A549 (cell line): ENCODE measurements around the gene MYH7B.

ENCODE experiments used
- CEBPB ChIP-seq, 2 experiments: fragments of >200 bp in 1 of 2; sonication (Bioruptor Twin) in 1 of 2; formaldehyde crosslinking in 1 of 2; IDR thresholded peaks; 2 replicates each; pipeline ENCODE4 v1.6.1; 2012 to 2016
- CHD2 ChIP-seq: fragments of 150-350 bp; IDR thresholded peaks from 2 replicates; pipeline ENCODE4 v1.6.1; 2014; ENCODE audit warnings: low read length; ENCODE audit not compliant: partially characterized antibody
- CTCF ChIP-seq: fragments of >200 bp; sonication (Bioruptor Twin); formaldehyde crosslinking; IDR thresholded peaks from 3 replicates; pipeline ENCODE4 v1.5.1; 2016
- EP300 ChIP-seq, 2 experiments: fragments of >200 bp; sonication (Bioruptor Twin); formaldehyde crosslinking; IDR thresholded peaks; 2 replicates in 1 of 2; 3 replicates in 1 of 2; pipeline ENCODE4 v1.6.1; 2016 to 2017
- NPAS2 ChIP-seq: fragments of 250-450 bp; sonication (Bioruptor Pico); IDR thresholded peaks from 2 replicates; pipeline ENCODE4 v1.8.0; 2022; ENCODE audit warnings: mild to moderate bottlenecking, moderate library complexity, borderline replicate concordance
- POLR2A ChIP-seq: IDR thresholded peaks from 2 replicates; pipeline ENCODE4 v1.6.1; 2012; ENCODE audit warnings: mild to moderate bottlenecking, low read length
- REST ChIP-seq: fragments of 200-600 bp; sonication (generic); IDR thresholded peaks from 2 replicates; pipeline ENCODE4 v1.6.1; 2016; ENCODE audit warnings: antibody characterized with exemption, mild to moderate bottlenecking, moderate library complexity
- SMC3 ChIP-seq: fragments of >200 bp; sonication (Bioruptor Twin); formaldehyde crosslinking; IDR thresholded peaks from 3 replicates; pipeline ENCODE4 v1.6.1; 2018; ENCODE audit warnings: inconsistent platforms
- ZSCAN20 ChIP-seq: fragments of 250-450 bp; sonication (Bioruptor Pico); IDR thresholded peaks from 2 replicates; pipeline ENCODE4 v1.8.0; 2022; ENCODE audit warnings: mild to moderate bottlenecking, moderate library complexity

GRCh38 chr20:34978092-34978744 lies 22.6 kb downstream of the MYH7B start:
- no peak for TF ChIP-seq CEBPB (IDR thresholded peaks at IDR 0.05)
- no peak for TF ChIP-seq CTCF
- no peak for TF ChIP-seq SMC3
- no peak for TF ChIP-seq POLR2A
- no peak for TF ChIP-seq ZSCAN20 (CRISPR knock-in tag)
- TF ChIP-seq CHD2, result no peak
- TF ChIP-seq EP300 (IDR thresholded peaks at IDR 0.05), result no peak
- TF ChIP-seq NPAS2, result no peak
- no peak for TF ChIP-seq REST
